GM04504 (cell line): Measurements from ENCODE around the gene GSC.
"Not testable (repeated sequence)": the region's sequence is repeated elsewhere in the genome, so short reads cannot be mapped to it uniquely, and the experiment has no call there.

Experiments
- DNase-seq: peaks from one replicate; pipeline ENCODE4 v3.0.0-alpha.2; 2012; ENCODE audit warnings: low read depth

The GSC gene

GRCh38 chr14:94769391-94770250, at the start of gene GSC:
Gene GSC, minus strand, starts transcription at chr14:94770113. Its CDS starts 98 bp downstream, at chr14:94770015.
- no peak for DNase-seq

DNA sequence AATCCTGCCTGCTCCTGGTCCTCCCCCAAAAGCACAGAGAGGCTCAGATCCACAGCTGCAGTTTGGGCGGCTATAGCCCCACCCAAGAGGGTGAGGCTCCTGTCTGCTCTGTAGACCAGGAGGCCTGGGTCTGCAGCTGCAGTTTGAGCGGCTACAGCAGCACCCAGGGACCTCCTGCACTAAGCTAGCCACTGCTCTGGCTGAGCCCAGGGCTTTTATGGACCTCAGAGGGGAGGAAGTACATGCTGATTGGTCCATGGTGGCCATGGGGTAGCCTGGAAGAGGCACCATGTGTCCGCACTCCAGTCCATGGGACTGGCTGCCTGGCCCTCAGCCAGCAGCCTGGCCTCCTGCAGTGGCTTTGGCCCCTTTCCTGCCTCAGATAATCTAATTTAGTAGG, 49.6 kb upstream of the GSC start:
- no peak for DNase-seq

DNA sequence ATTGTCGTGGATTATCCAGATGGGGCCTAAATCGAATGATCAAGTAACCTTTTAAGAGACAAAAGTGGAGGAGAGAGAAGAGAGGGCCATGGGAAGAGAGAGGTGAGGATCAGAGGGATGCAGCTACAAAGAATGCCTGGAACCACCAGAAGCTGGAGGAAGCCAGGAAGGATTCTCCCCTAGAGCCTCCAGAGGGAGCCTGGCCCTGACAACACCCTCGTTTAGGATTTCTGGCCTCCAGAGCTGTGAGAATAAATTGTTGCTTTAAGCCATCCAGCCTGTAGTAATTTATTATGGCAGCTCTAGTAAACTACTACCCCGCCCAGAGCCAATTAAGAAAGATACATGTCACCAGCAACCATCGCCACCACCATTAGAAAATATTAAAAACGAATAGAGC, 46.2 kb upstream of the GSC start:
- no peak for DNase-seq

GRCh38 chr14:94805680-94806288, 35.9 kb upstream of the GSC start:
- peak; percentile 11 for DNase-seq

GRCh38 chr14:94801225-94801624, 31.3 kb upstream of the GSC start:
- no peak for DNase-seq

- not testable (repeated sequence) for DNase-seq
Observed at GRCh38 chr14:94800764-94801163, 30.9 kb upstream of the GSC start.

DNA sequence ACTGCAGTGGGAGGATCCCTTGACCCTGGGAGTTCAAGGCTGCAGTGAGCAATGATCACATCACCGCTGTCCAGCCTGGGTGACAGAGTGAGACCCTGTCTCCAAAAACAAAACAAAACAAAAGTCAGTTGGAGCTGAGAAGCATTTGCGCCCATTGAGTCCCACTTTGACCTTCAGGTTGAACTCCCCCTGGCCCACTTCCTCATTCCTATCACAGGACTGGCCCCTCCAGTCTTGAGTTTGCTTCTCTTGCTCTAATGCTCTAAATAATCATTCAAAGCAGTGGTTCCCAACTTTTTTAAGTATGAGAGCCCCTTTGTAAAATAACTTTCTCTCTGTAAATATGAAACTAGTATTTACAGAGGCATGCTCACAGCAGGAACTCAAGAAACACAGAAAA, 28.0 kb upstream of the GSC start:
- DNase-seq: no peak

DNA sequence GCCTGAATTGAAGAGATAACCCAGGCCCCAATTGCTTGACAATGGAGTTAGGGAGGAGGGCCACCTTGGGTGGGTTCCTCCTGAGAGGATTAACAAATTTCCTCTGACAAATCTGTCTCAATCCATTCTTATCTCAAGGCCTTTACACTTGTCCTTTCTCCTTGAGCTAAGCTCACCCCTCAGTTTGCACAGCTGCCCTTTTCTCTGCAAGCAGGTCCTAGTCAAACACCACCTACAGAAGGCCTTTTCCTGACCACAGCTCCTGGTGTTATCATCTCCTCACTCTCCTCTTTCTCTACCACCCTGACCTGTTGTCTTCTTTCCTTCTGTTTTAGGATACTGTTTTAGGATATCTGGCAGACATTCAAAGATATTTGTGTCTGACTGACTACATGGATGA, 26.4 kb upstream of the GSC start:
- DNase-seq: no peak

GRCh38 chr14:94795372-94795771, 25.5 kb upstream of the GSC start:
- DNase-seq: no peak

DNA sequence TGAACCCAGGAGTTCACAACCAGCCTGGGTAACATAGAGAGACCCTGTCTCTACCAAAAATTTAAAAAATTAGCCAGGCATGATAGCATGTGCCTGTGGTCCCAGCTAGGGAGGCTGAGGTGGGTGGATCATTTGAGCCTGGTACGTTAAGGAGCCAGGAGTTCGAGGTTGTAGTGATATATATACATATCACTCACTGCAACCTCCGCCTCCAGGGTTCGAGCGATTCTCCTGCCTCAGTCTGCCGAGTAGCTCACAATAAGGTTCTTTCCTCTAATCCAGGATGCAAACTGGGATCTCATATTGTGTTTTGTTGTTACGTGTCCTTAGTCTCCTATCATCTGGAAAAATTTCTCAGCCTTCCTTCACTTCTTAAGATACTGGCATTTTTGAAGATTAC, 24.0 kb upstream of the GSC start:
- no peak for DNase-seq

- DNase-seq: no peak
Observed at GRCh38 chr14:94787655-94788054, 17.7 kb upstream of the GSC start.

DNA sequence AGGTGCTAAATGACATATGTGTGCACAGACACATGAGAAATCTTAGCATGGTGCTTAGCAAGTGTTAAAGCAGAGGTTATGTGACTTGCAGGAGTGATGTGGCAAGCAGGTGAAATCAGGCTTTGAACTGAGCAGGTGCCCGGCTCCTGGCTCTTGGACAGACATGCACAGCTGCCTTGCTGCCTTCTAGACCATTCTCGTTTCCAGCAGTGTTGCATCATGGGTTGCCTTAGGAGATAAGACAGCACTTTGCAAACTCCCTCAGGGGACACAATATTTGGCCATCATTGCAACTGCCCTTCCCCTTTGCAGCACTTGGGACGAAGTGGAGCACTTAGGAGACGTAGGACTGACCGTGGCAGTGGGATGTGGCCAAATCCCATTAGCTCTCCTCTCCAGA, 17.2 kb upstream of the GSC start:
- DNase-seq: no peak

DNA sequence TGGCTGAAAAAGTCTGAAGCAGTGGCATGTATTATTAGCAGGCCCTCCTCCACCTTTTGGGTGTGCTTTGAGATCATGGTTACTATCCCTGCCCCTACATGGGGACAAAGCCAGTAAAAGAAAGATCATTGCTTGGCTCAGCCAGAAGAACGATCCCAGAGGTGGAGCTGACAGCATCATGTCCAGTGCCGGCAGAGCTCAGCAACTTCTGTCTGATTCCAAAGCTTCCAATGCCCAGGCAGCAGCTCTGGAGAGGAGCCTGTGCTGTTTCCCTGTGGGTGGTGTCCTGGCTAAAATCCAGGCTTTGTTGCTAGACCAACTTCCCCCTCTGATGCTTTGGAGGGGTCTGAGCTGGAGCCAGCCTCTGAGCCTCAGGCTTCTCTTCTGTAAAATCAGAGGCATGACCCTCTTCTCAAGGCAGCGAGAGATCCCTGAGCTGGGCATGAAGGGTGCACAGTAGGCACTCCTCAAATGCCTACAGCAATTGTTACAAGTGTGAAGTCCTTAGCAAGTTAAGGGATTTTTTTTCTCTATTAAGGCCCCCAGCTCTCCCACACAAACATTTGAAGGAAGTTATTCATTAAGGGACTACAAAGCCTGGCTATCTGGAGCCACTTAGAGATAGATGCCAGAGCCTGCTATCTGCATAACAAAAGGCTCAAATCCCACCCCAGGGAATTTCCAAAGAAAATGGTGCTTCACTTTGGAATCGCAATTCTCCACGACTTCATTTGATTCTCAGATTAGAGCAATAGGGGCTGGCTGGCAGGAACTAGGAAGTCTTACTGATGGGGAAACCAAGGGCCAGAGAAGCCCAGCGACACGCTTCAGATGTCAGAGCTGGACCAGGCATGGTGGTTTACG, 10.9 kb upstream of the GSC start:
- no peak for DNase-seq

DNA sequence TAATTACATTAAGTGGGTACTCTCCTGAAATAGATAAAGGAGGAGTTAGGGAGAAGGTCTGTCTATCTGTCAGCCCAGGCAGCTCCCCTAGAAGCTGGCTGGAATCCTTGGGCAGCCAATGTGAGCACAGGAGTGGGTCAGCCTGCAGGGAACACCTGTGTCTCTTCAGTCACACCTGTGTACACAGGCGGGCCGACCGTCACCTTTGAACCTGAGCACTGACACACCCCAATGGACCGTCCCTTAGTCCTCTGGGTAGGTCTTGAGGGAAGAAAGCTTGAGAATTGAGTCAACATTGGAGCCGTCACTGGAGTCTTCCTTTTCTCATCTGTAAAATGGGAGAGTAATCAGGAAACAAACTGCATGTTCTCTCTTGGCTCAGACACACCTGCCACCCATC, 9.8 kb upstream of the GSC start:
- no peak for DNase-seq

GRCh38 chr14:94775871-94776210, 5.9 kb upstream of the GSC start:
- DNase-seq: no peak

GRCh38 chr14:94775091-94775870, 5.4 kb upstream of the GSC start:
- no peak for DNase-seq

DNA sequence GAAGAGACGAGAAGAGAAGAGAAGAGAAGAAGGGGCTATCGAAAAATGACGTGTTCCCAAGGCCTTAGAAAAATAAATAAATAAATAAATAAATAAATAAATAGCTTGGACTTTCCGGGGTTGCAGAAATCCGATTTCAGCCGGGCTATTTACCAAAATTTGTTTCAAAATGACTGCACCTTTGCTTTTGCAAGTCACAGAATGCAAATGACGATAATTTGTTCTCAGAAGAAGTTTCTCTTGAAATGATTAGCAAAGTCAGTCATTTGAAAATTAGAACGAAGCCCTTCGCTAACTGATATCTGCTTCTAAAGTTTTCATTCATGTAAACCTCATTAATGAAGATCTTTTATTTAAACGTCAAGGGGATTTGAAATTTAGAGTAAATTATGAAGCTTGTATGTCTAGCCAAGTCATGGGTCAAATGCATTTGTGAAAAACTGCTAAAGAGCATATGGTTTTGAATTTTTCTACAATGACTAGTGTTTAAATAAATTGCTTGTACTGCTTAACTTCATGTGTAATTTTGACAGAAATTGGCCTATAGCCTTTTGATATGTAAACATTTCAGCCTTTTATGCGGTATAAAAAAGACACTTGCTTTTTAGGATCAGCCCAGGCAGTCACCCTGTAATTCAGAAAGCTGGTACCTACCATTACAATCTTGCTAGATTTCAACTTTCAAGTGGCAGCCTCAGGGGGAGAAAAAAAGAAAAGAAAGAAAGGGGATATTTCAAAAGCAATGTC, 4.6 kb upstream of the GSC start:
- DNase-seq: no peak

- DNase-seq: no peak
Observed at GRCh38 chr14:94773655-94774343, 3.9 kb upstream of the GSC start.

GRCh38 chr14:94773061-94773648, 3.2 kb upstream of the GSC start:
- no peak for DNase-seq

- no peak for DNase-seq
Observed at GRCh38 chr14:94772548-94772947, 2.6 kb upstream of the GSC start.
